Endothelial cell (in vitro differentiated cells): ENCODE measurements around the gene NDE1. TPM values are rescaled to one million over a fixed set of nuclear protein-coding genes. Genes with fewer than 3 reads are reported as not detected.

ENCODE experiments used
- DNase-seq: peaks from one replicate; pipeline ENCODE4 v3.0.0; 2021; ENCODE audit warnings: low spot score
- H3K27ac Mint-ChIP-seq: one replicate; pipeline ENCODE4 v1.8.0; 2021; ENCODE audit warnings: mixed read lengths, inconsistent platforms; ENCODE audit not compliant: unreplicated experiment
- H3K27me3 Mint-ChIP-seq: one replicate; pipeline ENCODE4 v1.8.0; 2021; ENCODE audit warnings: mild to moderate bottlenecking, moderate library complexity, mixed read lengths, inconsistent platforms; ENCODE audit not compliant: unreplicated experiment
- H3K36me3 Mint-ChIP-seq: one replicate; pipeline ENCODE4 v1.8.0; 2021; ENCODE audit warnings: mild to moderate bottlenecking, low read depth, mixed read lengths, inconsistent platforms; ENCODE audit not compliant: unreplicated experiment
- H3K4me1 Mint-ChIP-seq: one replicate; pipeline ENCODE4 v1.8.0; 2021; ENCODE audit warnings: mild to moderate bottlenecking, mixed read lengths, inconsistent platforms; ENCODE audit not compliant: unreplicated experiment
- H3K4me3 Mint-ChIP-seq: one replicate; pipeline ENCODE4 v1.8.0; 2021; ENCODE audit warnings: mild to moderate bottlenecking, mixed read lengths, inconsistent platforms; ENCODE audit not compliant: unreplicated experiment
- H3K9me3 Mint-ChIP-seq: one replicate; pipeline ENCODE4 v1.8.0; 2021; ENCODE audit warnings: mixed read lengths, inconsistent platforms; ENCODE audit not compliant: unreplicated experiment
- CTCF ChIP-seq: fragments of 200-600 bp; sonication (generic); IDR thresholded peaks from one replicate; pipeline ENCODE4 v1.5.0; 2021; ENCODE audit warnings: antibody characterized with exemption; ENCODE audit not compliant: unreplicated experiment
- total RNA-seq: library from RNA; stranded (reverse); fragmentation: NEBNext Ultra II Directional; extraction: Animal tissue kit (Norgen Biotek cat#: 25700); gene quantifications from one replicate; pipeline ENCODE4 v1.2.1, GENCODE V29; 2021; ENCODE audit not compliant: unreplicated experiment

NDE1 gene
- total RNA-seq, 1 donor from 2014 or later, result 24.1 TPM

DNA sequence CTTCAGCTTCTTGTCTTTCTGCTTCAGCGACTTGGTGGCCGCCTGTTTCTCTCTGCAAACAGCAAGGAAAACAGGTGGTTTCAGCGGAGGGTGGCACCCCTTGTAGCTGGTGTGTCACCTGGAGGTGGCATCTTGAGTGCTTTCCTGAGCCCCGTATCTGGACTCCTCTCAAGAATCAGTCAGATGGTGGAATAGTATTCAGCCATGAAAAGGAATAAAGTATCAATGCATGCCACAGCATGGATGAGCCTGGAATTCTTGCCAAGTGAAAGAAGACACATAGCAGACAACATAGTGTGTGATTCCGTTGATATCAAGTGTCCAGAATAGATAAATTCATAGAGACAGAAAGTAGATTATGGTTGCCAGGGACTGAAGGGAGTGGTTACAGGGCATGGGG is 65.2 kb downstream of the NDE1 start:
- peaks cover 4% of the 10 kb centered on the region for H3K36me3 Mint-ChIP-seq
- no peak overlapping the region for H3K4me3 Mint-ChIP-seq
- no peak for TF ChIP-seq CTCF
- no peaks in the 10 kb centered on the region for H3K9me3 Mint-ChIP-seq
- no peak overlapping the region for H3K27ac Mint-ChIP-seq
- H3K27me3 Mint-ChIP-seq, result peaks cover 8% of the 10 kb centered on the region
- DNase-seq, result no peak
- no peaks in the 10 kb centered on the region for H3K4me1 Mint-ChIP-seq

DNA sequence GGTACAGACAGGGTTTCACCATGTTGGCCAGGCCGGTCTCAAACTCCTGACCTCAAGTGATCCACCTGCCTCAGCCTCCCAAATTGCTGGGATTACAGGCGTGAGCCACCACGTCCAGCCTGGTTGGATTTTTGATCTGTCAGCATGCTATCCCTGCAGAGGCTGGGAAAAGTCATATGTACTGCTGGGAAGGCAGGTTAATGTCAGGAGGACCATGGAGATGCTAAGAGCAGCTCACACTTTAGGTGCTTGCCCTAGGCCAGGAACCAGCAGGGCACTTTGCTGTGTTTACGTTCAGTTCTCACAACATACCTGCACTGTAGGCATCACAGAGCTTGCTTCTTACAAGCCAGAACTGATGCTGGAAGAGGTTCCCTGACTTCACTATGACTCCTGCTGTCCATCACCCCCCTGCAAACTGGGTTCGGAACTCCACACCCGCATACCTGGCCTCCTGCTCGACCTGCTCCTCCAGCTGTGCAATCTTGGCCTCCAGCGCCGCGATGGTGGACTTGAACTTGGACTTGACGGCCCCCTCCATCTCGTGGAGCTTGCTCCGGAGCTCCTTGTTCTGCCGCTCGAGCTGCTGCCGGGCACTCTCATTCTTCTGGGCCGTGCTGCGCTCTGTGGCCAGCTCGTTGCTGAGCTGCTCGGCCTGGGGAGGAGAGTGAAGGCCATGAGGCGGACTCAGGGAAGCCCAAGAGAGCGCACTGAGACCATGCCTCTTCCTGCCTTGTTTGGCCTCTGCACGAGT is 66.8 kb downstream of the NDE1 start:
- H3K36me3 Mint-ChIP-seq, result peaks cover 4% of the 10 kb centered on the region
- no peak for TF ChIP-seq CTCF
- no peak overlapping the region for H3K4me3 Mint-ChIP-seq
- H3K27me3 Mint-ChIP-seq, result peaks cover 8% of the 10 kb centered on the region
- H3K27ac Mint-ChIP-seq, result no peak overlapping the region
- no peaks in the 10 kb centered on the region for H3K4me1 Mint-ChIP-seq
- DNase-seq, result no peak
- H3K9me3 Mint-ChIP-seq, result no peaks in the 10 kb centered on the region

DNA sequence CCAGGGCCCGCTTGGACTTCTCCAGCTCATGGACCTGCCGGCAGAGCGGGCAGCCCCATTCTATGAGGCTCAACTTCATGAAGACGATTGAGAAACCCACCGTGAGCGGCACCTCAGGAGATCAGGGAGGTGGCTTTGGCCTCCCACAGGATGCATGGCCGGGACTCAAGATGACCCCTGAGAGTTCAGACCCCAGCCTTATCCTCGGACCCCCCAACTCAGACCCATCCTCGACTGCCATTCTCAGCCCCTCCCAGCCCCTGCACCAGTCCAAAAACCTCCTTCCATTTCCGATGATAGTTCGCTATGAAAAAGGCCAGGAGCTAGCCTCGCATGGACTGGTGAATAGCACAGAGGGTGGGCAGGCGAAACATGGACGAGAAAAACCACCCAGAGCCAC is 71.0 kb downstream of the NDE1 start:
- no peak overlapping the region for H3K4me3 Mint-ChIP-seq
- H3K27ac Mint-ChIP-seq, result peak overlapping the region; percentile 11
- H3K4me1 Mint-ChIP-seq, result no peaks in the 10 kb centered on the region
- H3K27me3 Mint-ChIP-seq, result peaks cover 10% of the 10 kb centered on the region
- H3K36me3 Mint-ChIP-seq, result peaks cover 7% of the 10 kb centered on the region
- TF ChIP-seq CTCF, result no peak
- no peaks in the 10 kb centered on the region for H3K9me3 Mint-ChIP-seq
- no peak for DNase-seq

- Mint-ChIP-seq H3K9me3 (no peaks in the 10 kb centered on the region), H3K27me3 (peaks cover 12% of the 10 kb centered on the region), H3K4me3 (no peak overlapping the region), H3K4me1 (no peaks in the 10 kb centered on the region), H3K27ac (no peak overlapping the region), H3K36me3 (peaks cover 3% of the 10 kb centered on the region)
- DNase-seq, result no peak
- no peak for TF ChIP-seq CTCF
These were observed 73.8 kb downstream of the NDE1 start for GRCh38 chr16:15723808-15724207.

DNA sequence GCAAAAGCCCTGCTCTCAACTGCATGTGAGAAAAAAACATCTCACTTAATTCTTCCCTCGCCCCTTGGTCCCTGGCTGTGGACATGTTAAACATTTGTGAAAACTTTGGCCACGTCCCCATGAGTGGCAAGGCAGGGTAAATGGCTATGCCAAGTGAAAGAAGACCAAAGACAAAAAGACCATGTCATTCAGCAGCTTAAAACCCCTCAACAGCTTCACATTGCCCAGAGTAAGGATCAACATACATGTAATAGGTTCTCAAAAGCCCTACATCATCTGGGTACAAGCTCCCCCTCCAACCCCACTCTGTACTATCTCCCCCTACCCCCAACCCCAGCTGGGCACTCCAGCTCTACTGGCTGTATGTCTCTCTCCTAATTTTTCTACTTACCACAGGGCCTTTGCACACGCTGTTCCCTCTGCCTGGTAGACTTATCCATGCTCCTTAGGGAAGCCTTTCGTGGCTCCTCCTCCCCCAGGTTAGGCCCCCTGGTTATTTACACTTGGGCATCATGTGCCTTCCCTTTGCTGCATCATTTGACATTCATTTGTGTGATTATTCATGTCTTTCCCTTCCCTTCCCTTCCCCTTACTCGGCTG is 75.7 kb downstream of the NDE1 start:
- H3K9me3 Mint-ChIP-seq, result no peaks in the 10 kb centered on the region
- H3K27me3 Mint-ChIP-seq, result peaks cover 8% of the 10 kb centered on the region
- H3K36me3 Mint-ChIP-seq, result peaks cover 3% of the 10 kb centered on the region

More for the DNA sequence above, 75.7 kb downstream of the NDE1 start:
- Mint-ChIP-seq H3K27ac (no peak overlapping the region), H3K4me1 (no peaks in the 10 kb centered on the region), H3K4me3 (peak overlapping the region; percentile 51)
- DNase-seq, result no peak
- no peak for TF ChIP-seq CTCF
